NK-92 (cell line): ENCODE results near the gene OR2V2.

Experiments
- DNase-seq: peaks from one replicate; lab custom pipeline; 2025; ENCODE audit not compliant: unreplicated experiment; lab: John Stamatoyannopoulos, UW

The OR2V2 gene

GRCh38 chr5:181189962-181190710, 42.8 kb downstream of the OR2V2 start:
- DNase-seq: no peak

- DNase-seq: no peak
Observed at GRCh38 chr5:181190711-181191525, 43.5 kb downstream of the OR2V2 start.

- DNase-seq: no peak
Observed at GRCh38 chr5:181191526-181192336, 44.3 kb downstream of the OR2V2 start.

GRCh38 chr5:181192337-181193046, 45.1 kb downstream of the OR2V2 start:
- no peak for DNase-seq

GRCh38 chr5:181193656-181194055, 46.3 kb downstream of the OR2V2 start:
- no peak for DNase-seq

GRCh38 chr5:181194489-181195248, 47.3 kb downstream of the OR2V2 start:
- no peak for DNase-seq

- DNase-seq: no peak
Observed at GRCh38 chr5:181195249-181195761, 47.9 kb downstream of the OR2V2 start.

GRCh38 chr5:181197326-181197951, 50.1 kb downstream of the OR2V2 start:
- no peak for DNase-seq

GRCh38 chr5:181198106-181198685, 50.8 kb downstream of the OR2V2 start:
- no peak for DNase-seq

- no peak for DNase-seq
Observed at GRCh38 chr5:181198905-181199519, 51.6 kb downstream of the OR2V2 start.

- DNase-seq: no peak
Observed at GRCh38 chr5:181199881-181200638, 52.7 kb downstream of the OR2V2 start.

- DNase-seq: no peak
Observed at GRCh38 chr5:181200816-181201215, 53.4 kb downstream of the OR2V2 start.

GRCh38 chr5:181203093-181203711, 55.8 kb downstream of the OR2V2 start:
- no peak for DNase-seq

GRCh38 chr5:181203777-181204112, 56.4 kb downstream of the OR2V2 start:
- DNase-seq: no peak

- no peak for DNase-seq
Observed at GRCh38 chr5:181204113-181204825, 56.9 kb downstream of the OR2V2 start.

GRCh38 chr5:181204826-181205760, 57.7 kb downstream of the OR2V2 start, which contains the start of gene TRIM7:
Gene TRIM7, minus strand, starts transcription at chr5:181205196. Its CDS starts 86 bp downstream, at chr5:181205110.
- DNase-seq: no peak
